A549 (cell line): ENCODE data around the gene EIF2B5. TPM values are rescaled to one million over a fixed set of nuclear protein-coding genes. Genes with fewer than 3 reads are reported as not detected.

Experiments
- ATAC-seq, 2 experiments: fragments of 200-7000 bp in 1 of 2; fragments of >200 bp in 1 of 2; cut with Nextera tagmentation in 1 of 2; cut with Tn5 transposase in 1 of 2; 3 replicates each; pipeline versions ENCODE4 v1.8.0 to v1.9.1; 2018 to 2020; ENCODE audit warnings: mild to moderate bottlenecking in 1 of 2, moderate library complexity in 1 of 2
- CTCF ChIA-PET: fragments of 300-600 bp; sonication (Branson Sonifier 250); formaldehyde crosslinking; extraction: SDS; loops from one replicate; lab custom pipeline; 2021; ENCODE audit warnings: antibody characterized with exemption, inconsistent platforms; lab: Yijun Ruan, JAX
- POLR2A ChIA-PET: fragments of 350-600 bp; formaldehyde crosslinking; extraction: SDS; loops from one replicate; lab custom pipeline; 2021; ENCODE audit warnings: antibody characterized with exemption, inconsistent platforms; lab: Yijun Ruan, JAX
- DNase-seq, 2 experiments: peaks; one replicate each; pipeline versions ENCODE4 v3.0.0 to v3.0.0-alpha.2; 2011 to 2016; ENCODE audit warnings: low read depth in 1 of 2, low spot score in 1 of 2
- FAIRE-seq: peaks from 2 replicates; lab custom pipeline; 2011; peaks lifted over from hg19 to GRCh38; lab: Jason Lieb, UNC
- H3K27ac ChIP-seq, 2 experiments: fragments of >200 bp; sonication (Bioruptor Twin); formaldehyde crosslinking; 3 replicates each; pipeline ENCODE4 v1.5.1; 2016 to 2017
- H3K4me1 ChIP-seq: fragments of >200 bp; sonication (Bioruptor Twin); formaldehyde crosslinking; 3 replicates; pipeline ENCODE4 v1.6.1; 2016
- H3K4me2 ChIP-seq: fragments of >200 bp; sonication (Bioruptor Twin); formaldehyde crosslinking; 3 replicates; pipeline ENCODE4 v1.6.1; 2016
- H3K4me3 ChIP-seq: fragments of >200 bp; sonication (Bioruptor Twin); formaldehyde crosslinking; 3 replicates; pipeline ENCODE4 v1.5.1; 2016
- H3K9me3 ChIP-seq: fragments of >200 bp; sonication (Bioruptor Twin); formaldehyde crosslinking; 3 replicates; pipeline ENCODE4 v1.6.1; 2016
- BHLHE40 ChIP-seq: IDR thresholded peaks from 2 replicates; pipeline ENCODE4 v1.6.1; 2012; ENCODE audit warnings: low read depth, low read length, inconsistent platforms
- CEBPB ChIP-seq, 2 experiments: fragments of >200 bp in 1 of 2; sonication (Bioruptor Twin) in 1 of 2; formaldehyde crosslinking in 1 of 2; IDR thresholded peaks; 2 replicates each; pipeline ENCODE4 v1.6.1; 2012 to 2016
- CHD2 ChIP-seq: fragments of 150-350 bp; IDR thresholded peaks from 2 replicates; pipeline ENCODE4 v1.6.1; 2014; ENCODE audit warnings: low read length; ENCODE audit not compliant: partially characterized antibody
- CHD4 ChIP-seq: fragments of 200-600 bp; sonication (generic); IDR thresholded peaks from 2 replicates; pipeline ENCODE4 v1.6.1; 2016; ENCODE audit warnings: antibody characterized with exemption, mild to moderate bottlenecking, borderline replicate concordance
- EP300 ChIP-seq, 2 experiments: fragments of >200 bp; sonication (Bioruptor Twin); formaldehyde crosslinking; IDR thresholded peaks; 2 replicates in 1 of 2; 3 replicates in 1 of 2; pipeline ENCODE4 v1.6.1; 2016 to 2017
- ESRRA ChIP-seq: fragments of 150-350 bp; IDR thresholded peaks from 2 replicates; pipeline ENCODE4 v1.6.1; 2014; ENCODE audit warnings: mild to moderate bottlenecking, low read length, borderline replicate concordance
- FOSB ChIP-seq: fragments of 250-450 bp; sonication (Bioruptor Pico); IDR thresholded peaks from 2 replicates; pipeline ENCODE4 v1.5.0; 2020; ENCODE audit warnings: mild to moderate bottlenecking, moderate library complexity
- FOXS1 ChIP-seq: fragments of 250-450 bp; sonication (Bioruptor Pico); IDR thresholded peaks from 2 replicates; pipeline ENCODE4 v1.5.0; 2020; ENCODE audit warnings: mild to moderate bottlenecking, moderate library complexity
- GATA3 ChIP-seq: IDR thresholded peaks from 2 replicates; pipeline ENCODE4 v1.6.1; 2012; ENCODE audit warnings: borderline replicate concordance
- HDAC2 ChIP-seq: fragments of 200-600 bp; sonication (generic); IDR thresholded peaks from 2 replicates; pipeline ENCODE4 v1.6.1; 2016
- JUNB ChIP-seq: fragments of >200 bp; sonication (Bioruptor Twin); formaldehyde crosslinking; IDR thresholded peaks from 2 replicates; pipeline ENCODE4 v1.6.1; 2016
- MAZ ChIP-seq: fragments of 150-350 bp; IDR thresholded peaks from 2 replicates; pipeline ENCODE4 v1.6.1; 2014; ENCODE audit warnings: antibody characterized with exemption, low read depth, low read length, borderline replicate concordance
- NFE2L2 ChIP-seq: fragments of 150-350 bp; conservative IDR thresholded peaks from 2 replicates; pipeline ENCODE4 v1.6.1; 2014; ENCODE audit warnings: low read length
- NPAS2 ChIP-seq: fragments of 250-450 bp; sonication (Bioruptor Pico); IDR thresholded peaks from 2 replicates; pipeline ENCODE4 v1.8.0; 2022; ENCODE audit warnings: mild to moderate bottlenecking, moderate library complexity, borderline replicate concordance
- NR3C1 ChIP-seq: fragments of >200 bp; sonication (Bioruptor Twin); formaldehyde crosslinking; IDR thresholded peaks from 3 replicates; pipeline ENCODE4 v1.6.1; 2017
- PHF8 ChIP-seq: fragments of 200-600 bp; sonication (generic); IDR thresholded peaks from 2 replicates; pipeline ENCODE4 v1.6.1; 2016; ENCODE audit warnings: low read depth, mild to moderate bottlenecking, antibody characterized with exemption, moderate library complexity, borderline replicate concordance
- RARB ChIP-seq: fragments of 250-450 bp; sonication (Bioruptor Pico); IDR thresholded peaks from 2 replicates; pipeline ENCODE4 v1.8.0; 2021; ENCODE audit warnings: mild to moderate bottlenecking, moderate library complexity
- TP53 ChIP-seq: fragments of 250-450 bp; sonication (Bioruptor Pico); IDR thresholded peaks from 2 replicates; pipeline ENCODE4 v1.5.0; 2021; ENCODE audit warnings: mild to moderate bottlenecking, moderate library complexity
- WGBS: methylation state at CpG from one replicate; pipeline ENCODE4 v1.1.6; 2017; ENCODE audit errors: missing lambda C conversion rate; 5-methylcytosine and 5-hydroxymethylcytosine counted together
- polyA plus RNA-seq, 4 experiments: library from polyadenylated mRNA; depleted of rRNA in 3 of 4; stranded (reverse); fragments of >200 nt; fragmentation: RNase III in 1 of 4; extraction: RNeasy Plus Mini Kit Qiagen cat#74134 plus additional on column Dnase treatment in 1 of 4; gene quantifications; 2 replicates in 3 of 4; 3 replicates in 1 of 4; pipeline ENCODE4 v1.2.3, GENCODE V29; 2011 to 2017
- TF ChIP-seq, protein P1 (sequence below): fragments of >200 bp; sonication (Bioruptor Twin); formaldehyde crosslinking; IDR thresholded peaks from 3 replicates; pipeline ENCODE4 v1.5.1; 2016
- TF ChIP-seq, protein P2 (sequence below): fragments of 250-450 bp; sonication (Bioruptor Pico); IDR thresholded peaks from 2 replicates; pipeline ENCODE4 v1.5.0; 2020; ENCODE audit warnings: low read depth, mild to moderate bottlenecking, moderate library complexity
- TF ChIP-seq, protein P3 (sequence below): fragments of 150-350 bp; IDR thresholded peaks from 2 replicates; pipeline ENCODE4 v1.6.1; 2014; ENCODE audit warnings: low read depth, mild to moderate bottlenecking, low read length
- TF ChIP-seq, protein P4 (sequence below): fragments of 250-450 bp; sonication (Bioruptor Pico); IDR thresholded peaks from 2 replicates; pipeline ENCODE4 v1.5.0; 2021; ENCODE audit warnings: mild to moderate bottlenecking, moderate library complexity, borderline replicate concordance
- TF ChIP-seq, protein P5 (sequence below): IDR thresholded peaks from 2 replicates; pipeline ENCODE4 v1.6.1; 2012; ENCODE audit warnings: low read depth, borderline replicate concordance

EIF2B5 gene
- polyA plus RNA-seq, 2 of the 4 experiments (the other 2 are of a cell fraction) = 32.1 to 32.7 TPM

DNA sequence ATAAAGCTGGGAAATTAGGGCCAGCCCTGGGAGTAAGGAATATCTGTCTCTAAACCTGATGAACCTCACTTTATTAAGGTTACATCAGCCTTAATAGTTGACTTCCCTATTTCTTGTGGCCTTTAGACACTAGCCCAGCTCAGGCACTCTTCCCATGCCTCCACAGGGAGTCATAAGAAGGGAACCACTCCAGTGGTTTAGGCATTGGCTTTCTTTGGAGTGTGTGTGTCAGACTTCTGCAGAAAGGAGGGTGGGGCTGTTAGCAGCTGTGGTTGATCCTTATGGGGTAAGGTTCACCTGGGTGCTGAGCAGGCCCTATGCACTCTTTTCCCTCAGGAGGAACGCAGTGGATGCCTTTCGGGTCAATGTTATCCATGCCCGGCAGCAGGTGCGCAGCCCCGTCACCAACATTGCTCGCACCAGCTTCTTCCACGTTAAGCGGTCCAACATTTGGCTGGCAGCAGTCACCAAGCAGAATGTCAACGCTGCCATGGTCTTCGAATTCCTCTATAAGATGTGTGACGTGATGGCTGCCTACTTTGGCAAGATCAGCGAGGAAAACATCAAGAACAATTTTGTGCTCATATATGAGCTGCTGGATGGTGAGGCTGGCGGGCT is 43.5 kb downstream of the EIF2B5 start:
- no peak overlapping the region for H3K4me3 ChIP-seq
- H3K9me3 ChIP-seq = no peaks in the 10 kb centered on the region
- ATAC-seq (no peak), FAIRE-seq (no peak)
- 96% methylated on average over 13 of the region's 13 CpGs for WGBS
- H3K4me2 ChIP-seq = no peak overlapping the region
- POLR2A ChIA-PET = no interaction called here
- H3K4me1 ChIP-seq = peaks cover 15% of the 10 kb centered on the region
- TF ChIP-seq ESRRA = no peak
- no peak for TF ChIP-seq NFE2L2
- TF ChIP-seq, protein P1, sequence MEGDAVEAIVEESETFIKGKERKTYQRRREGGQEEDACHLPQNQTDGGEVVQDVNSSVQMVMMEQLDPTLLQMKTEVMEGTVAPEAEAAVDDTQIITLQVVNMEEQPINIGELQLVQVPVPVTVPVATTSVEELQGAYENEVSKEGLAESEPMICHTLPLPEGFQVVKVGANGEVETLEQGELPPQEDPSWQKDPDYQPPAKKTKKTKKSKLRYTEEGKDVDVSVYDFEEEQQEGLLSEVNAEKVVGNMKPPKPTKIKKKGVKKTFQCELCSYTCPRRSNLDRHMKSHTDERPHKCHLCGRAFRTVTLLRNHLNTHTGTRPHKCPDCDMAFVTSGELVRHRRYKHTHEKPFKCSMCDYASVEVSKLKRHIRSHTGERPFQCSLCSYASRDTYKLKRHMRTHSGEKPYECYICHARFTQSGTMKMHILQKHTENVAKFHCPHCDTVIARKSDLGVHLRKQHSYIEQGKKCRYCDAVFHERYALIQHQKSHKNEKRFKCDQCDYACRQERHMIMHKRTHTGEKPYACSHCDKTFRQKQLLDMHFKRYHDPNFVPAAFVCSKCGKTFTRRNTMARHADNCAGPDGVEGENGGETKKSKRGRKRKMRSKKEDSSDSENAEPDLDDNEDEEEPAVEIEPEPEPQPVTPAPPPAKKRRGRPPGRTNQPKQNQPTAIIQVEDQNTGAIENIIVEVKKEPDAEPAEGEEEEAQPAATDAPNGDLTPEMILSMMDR = no peak
- no peak for TF ChIP-seq MAZ
- no peak for TF ChIP-seq CHD4
- TF ChIP-seq, protein P2, sequence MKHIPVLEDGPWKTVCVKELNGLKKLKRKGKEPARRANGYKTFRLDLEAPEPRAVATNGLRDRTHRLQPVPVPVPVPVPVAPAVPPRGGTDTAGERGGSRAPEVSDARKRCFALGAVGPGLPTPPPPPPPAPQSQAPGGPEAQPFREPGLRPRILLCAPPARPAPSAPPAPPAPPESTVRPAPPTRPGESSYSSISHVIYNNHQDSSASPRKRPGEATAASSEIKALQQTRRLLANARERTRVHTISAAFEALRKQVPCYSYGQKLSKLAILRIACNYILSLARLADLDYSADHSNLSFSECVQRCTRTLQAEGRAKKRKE (CRISPR knock-in tag) = no peak
- TF ChIP-seq HDAC2 = no peak
- TF ChIP-seq, protein P3, sequence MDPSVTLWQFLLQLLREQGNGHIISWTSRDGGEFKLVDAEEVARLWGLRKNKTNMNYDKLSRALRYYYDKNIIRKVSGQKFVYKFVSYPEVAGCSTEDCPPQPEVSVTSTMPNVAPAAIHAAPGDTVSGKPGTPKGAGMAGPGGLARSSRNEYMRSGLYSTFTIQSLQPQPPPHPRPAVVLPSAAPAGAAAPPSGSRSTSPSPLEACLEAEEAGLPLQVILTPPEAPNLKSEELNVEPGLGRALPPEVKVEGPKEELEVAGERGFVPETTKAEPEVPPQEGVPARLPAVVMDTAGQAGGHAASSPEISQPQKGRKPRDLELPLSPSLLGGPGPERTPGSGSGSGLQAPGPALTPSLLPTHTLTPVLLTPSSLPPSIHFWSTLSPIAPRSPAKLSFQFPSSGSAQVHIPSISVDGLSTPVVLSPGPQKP = no peak
- TF ChIP-seq CEBPB (IDR thresholded peaks at IDR 0.05) = no peak
- no peak for TF ChIP-seq NPAS2
- no peak for TF ChIP-seq PHF8
- no peak for TF ChIP-seq FOSB
- TF ChIP-seq NR3C1 = no peak
- TF ChIP-seq TP53 (CRISPR knock-in tag) = no peak
- TF ChIP-seq EP300 (IDR thresholded peaks at IDR 0.05) = no peak
- TF ChIP-seq, protein P4, sequence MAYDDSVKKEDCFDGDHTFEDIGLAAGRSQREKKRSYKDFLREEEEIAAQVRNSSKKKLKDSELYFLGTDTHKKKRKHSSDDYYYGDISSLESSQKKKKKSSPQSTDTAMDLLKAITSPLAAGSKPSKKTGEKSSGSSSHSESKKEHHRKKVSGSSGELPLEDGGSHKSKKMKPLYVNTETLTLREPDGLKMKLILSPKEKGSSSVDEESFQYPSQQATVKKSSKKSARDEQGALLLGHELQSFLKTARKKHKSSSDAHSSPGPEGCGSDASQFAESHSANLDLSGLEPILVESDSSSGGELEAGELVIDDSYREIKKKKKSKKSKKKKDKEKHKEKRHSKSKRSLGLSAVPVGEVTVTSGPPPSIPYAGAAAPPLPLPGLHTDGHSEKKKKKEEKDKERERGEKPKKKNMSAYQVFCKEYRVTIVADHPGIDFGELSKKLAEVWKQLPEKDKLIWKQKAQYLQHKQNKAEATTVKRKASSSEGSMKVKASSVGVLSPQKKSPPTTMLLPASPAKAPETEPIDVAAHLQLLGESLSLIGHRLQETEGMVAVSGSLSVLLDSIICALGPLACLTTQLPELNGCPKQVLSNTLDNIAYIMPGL (CRISPR knock-in tag) = no peak
- TF ChIP-seq GATA3 = no peak
- TF ChIP-seq JUNB = no peak
- no peak for TF ChIP-seq CHD2
- TF ChIP-seq, all 56 proteins: peak for 0
- no peak for DNase-seq
- CTCF ChIA-PET = interaction anchor here (0.6 to 3.3 kb wide), 3 partner anchors 49 to 970 kb away, joined by 3 to 14 read pairs (median 3); no protein-coding TSS in a partner anchor
- no peak overlapping the region; a peak in 1 of 6 replicates for H3K27ac ChIP-seq

DNA sequence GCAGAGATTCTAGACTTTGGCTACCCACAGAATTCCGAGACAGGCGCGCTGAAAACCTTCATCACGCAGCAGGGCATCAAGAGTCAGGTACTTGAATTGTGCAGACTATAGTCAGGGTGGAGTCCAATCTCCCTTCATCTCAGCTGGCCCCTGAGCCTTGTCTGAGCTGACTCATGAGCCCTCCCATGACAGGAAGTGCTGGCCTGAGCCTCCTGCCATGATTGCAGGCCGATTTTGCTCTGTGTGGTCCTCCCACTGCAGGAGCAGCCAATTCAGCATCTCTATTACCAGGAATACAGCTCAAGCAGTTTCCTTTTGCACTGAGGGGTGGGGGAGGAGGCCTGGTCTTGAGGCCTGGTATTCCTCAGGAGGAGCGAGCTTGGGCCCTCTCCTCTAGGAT is 45.0 kb downstream of the EIF2B5 start:
- Histone ChIP-seq H3K4me1 (peaks cover 12% of the 10 kb centered on the region), H3K9me3 (no peaks in the 10 kb centered on the region), H3K27ac (no peak overlapping the region), H3K4me2 (no peak overlapping the region), H3K4me3 (no peak overlapping the region)
- no peak for DNase-seq
- WGBS = 82% methylated on average over 6 of the region's 6 CpGs
- ATAC-seq = no peak
- ChIA-PET POLR2A (no interaction called here), CTCF (interaction anchor here (0.7 to 3.3 kb wide), 6 partner anchors 10 to 285 kb away, joined by 3 to 14 read pairs (median 4); no protein-coding TSS in a partner anchor)
- TF ChIP-seq HDAC2 (no peak), RARB (CRISPR knock-in tag) (no peak), FOSB (no peak), FOXS1 (CRISPR knock-in tag) (no peak), EP300 (IDR thresholded peaks at IDR 0.05) (no peak), BHLHE40 (no peak)
- TF ChIP-seq, protein P4 (CRISPR knock-in tag) = no peak
- TF ChIP-seq, protein P5, sequence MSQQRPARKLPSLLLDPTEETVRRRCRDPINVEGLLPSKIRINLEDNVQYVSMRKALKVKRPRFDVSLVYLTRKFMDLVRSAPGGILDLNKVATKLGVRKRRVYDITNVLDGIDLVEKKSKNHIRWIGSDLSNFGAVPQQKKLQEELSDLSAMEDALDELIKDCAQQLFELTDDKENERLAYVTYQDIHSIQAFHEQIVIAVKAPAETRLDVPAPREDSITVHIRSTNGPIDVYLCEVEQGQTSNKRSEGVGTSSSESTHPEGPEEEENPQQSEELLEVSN = no peak
- FAIRE-seq = no peak
